HL-60 (cell line): ENCODE data around the gene CBLN1.

Source experiments
- DNase-seq, 2 experiments: peaks; one replicate each; pipeline ENCODE4 v3.0.0-alpha.2; 2010 to 2020; ENCODE audit warnings: low read depth in 1 of 2, low spot score in 1 of 2
- H3K27ac ChIP-seq: fragments of 250-450 bp; sonication (Bioruptor Pico); replicated peaks from 2 replicates; pipeline ENCODE4 v1.5.1; 2020; ENCODE audit warnings: mild to moderate bottlenecking, moderate library complexity
- H3K27me3 ChIP-seq: fragments of 250-450 bp; sonication (Bioruptor Pico); 2 replicates; pipeline ENCODE4 v1.5.1; 2021; ENCODE audit warnings: mild to moderate bottlenecking, moderate library complexity; ENCODE audit not compliant: insufficient read depth, poor library complexity, severe bottlenecking
- H3K4me3 ChIP-seq: replicated peaks from 2 replicates; pipeline ENCODE4 v1.5.1; 2011; ENCODE audit warnings: mild to moderate bottlenecking, control low read depth, low read length; ENCODE audit not compliant: insufficient read depth
- CTCF ChIP-seq: IDR thresholded peaks from one replicate; pipeline ENCODE4 v1.5.1; 2011; ENCODE audit warnings: low read length, control low read depth, inconsistent platforms; ENCODE audit not compliant: insufficient read depth
- GABPA ChIP-seq: IDR thresholded peaks from 2 replicates; pipeline ENCODE4 v1.6.1; 2012; ENCODE audit warnings: low read depth
- POLR2AphosphoS5 ChIP-seq: IDR thresholded peaks from 2 replicates; pipeline ENCODE4 v1.6.1; 2012; ENCODE audit warnings: low read depth
- REST ChIP-seq: IDR thresholded peaks from 2 replicates; pipeline ENCODE4 v1.6.1; 2012; ENCODE audit warnings: low read depth; ENCODE audit not compliant: insufficient replicate concordance
- SPI1 ChIP-seq: IDR thresholded peaks from 2 replicates; pipeline ENCODE4 v1.6.1; 2012; ENCODE audit warnings: low read depth, mild to moderate bottlenecking, borderline replicate concordance

The CBLN1 gene

GRCh38 chr16:49292413-49292812 lies 10.8 kb upstream of the CBLN1 start:
- no peak overlapping the region for H3K4me3 ChIP-seq
- TF ChIP-seq POLR2AphosphoS5 (no peak), GABPA (no peak), REST (no peak), SPI1 (no peak), CTCF (no peak)
- no peak overlapping the region for H3K27ac ChIP-seq
- H3K27me3 ChIP-seq, result no peaks in the 10 kb centered on the region
- no peak for DNase-seq

GRCh38 chr16:49287572-49287971 lies 5.9 kb upstream of the CBLN1 start:
- TF ChIP-seq CTCF (no peak), SPI1 (no peak), GABPA (no peak), REST (no peak), POLR2AphosphoS5 (no peak)
- H3K27me3 ChIP-seq, result peaks cover 21% of the 10 kb centered on the region
- no peak overlapping the region for H3K4me3 ChIP-seq
- DNase-seq, result no peak
- H3K27ac ChIP-seq, result no peak overlapping the region

- no peak for TF ChIP-seq REST
- no peak for TF ChIP-seq SPI1
- no peak for TF ChIP-seq POLR2AphosphoS5
- TF ChIP-seq CTCF, result no peak
- TF ChIP-seq GABPA, result no peak
- peaks cover 35% of the 10 kb centered on the region for H3K27me3 ChIP-seq
- no peak for DNase-seq
These were observed 3.3 kb upstream of the CBLN1 start for GRCh38 chr16:49284962-49285361.

More at GRCh38 chr16:49284962-49285361, 3.3 kb upstream of the CBLN1 start:
- Histone ChIP-seq H3K27ac (no peak overlapping the region), H3K4me3 (no peak overlapping the region)
